Kidney (tissue), 14 donors: ENCODE data around the gene CLIC5. TPM values are rescaled to one million over a fixed set of nuclear protein-coding genes. Genes with fewer than 3 reads are reported as not detected.

Experiments used
- DNase-seq, 5 donors: peaks; one replicate each; pipeline ENCODE4 v3.0.0-alpha.2; 2013 to 2020
- FAIRE-seq: peaks from 2 replicates; lab custom pipeline; 2012; peaks lifted over from hg19 to GRCh38; lab: Jason Lieb, UNC
- H3K27ac ChIP-seq, 2 donors: one replicate each; pipeline ENCODE4 v1.7.0; 2013; ENCODE audit warnings: low read depth in 2 of 2, low read length in 2 of 2, inconsistent platforms in 1 of 2
- H3K27me3 ChIP-seq: one replicate; pipeline ENCODE4 v1.7.1; 2013; ENCODE audit warnings: low read length, inconsistent platforms; ENCODE audit not compliant: control insufficient read depth, insufficient read depth
- H3K36me3 ChIP-seq, 3 donors: one replicate each; pipeline versions ENCODE4 v1.7.0 to v1.7.1; 2013; ENCODE audit warnings: low read length in 3 of 3, control low read depth in 1 of 3, inconsistent platforms in 1 of 3; ENCODE audit not compliant: insufficient read depth in 3 of 3, control insufficient read depth in 2 of 3
- H3K4me1 ChIP-seq, 3 donors: one replicate each; pipeline versions ENCODE4 v1.7.0 to v1.7.1; 2013; ENCODE audit warnings: low read length in 3 of 3, inconsistent platforms in 1 of 3, low read depth in 1 of 3; ENCODE audit not compliant: control insufficient read depth in 2 of 3, insufficient read depth in 2 of 3
- H3K4me3 ChIP-seq, 3 donors: one replicate each; pipeline versions ENCODE4 v1.7.0 to v1.8.1; 2013; ENCODE audit warnings: low read length in 3 of 3, control low read depth in 1 of 3, inconsistent platforms in 1 of 3
- H3K9ac ChIP-seq, 3 donors: one replicate each; pipeline versions ENCODE4 v1.7.0 to v1.7.1; 2013; ENCODE audit warnings: low read length in 3 of 3, control low read depth in 1 of 3, inconsistent platforms in 1 of 3
- H3K9me3 ChIP-seq, 3 donors: one replicate each; pipeline versions ENCODE4 v1.7.0 to v1.7.1; 2013; ENCODE audit warnings: low read length in 3 of 3, control low read depth in 1 of 3, inconsistent platforms in 1 of 3; ENCODE audit not compliant: control insufficient read depth in 2 of 3, insufficient read depth in 1 of 3
- CTCF ChIP-seq: IDR thresholded peaks from 3 replicates; pipeline ENCODE4 v1.5.1; 2012; ENCODE audit warnings: mild to moderate bottlenecking, moderate library complexity, borderline replicate concordance; ENCODE audit not compliant: insufficient read depth; ENCODE audit errors: extremely low read depth
- intact Hi-C: fragments of 100-400 bp; cut with DNase I; formaldehyde crosslinking; loops from one replicate; pipeline ENCODE4 v1.11.1; 2022
- polyA plus RNA-seq: library from polyadenylated mRNA; stranded (reverse); fragments of 350-450 nt; fragmentation: Illumina TruSeq; extraction: RNeasy Lipid Tissue Mini Kit (QIAGEN cat#74804); gene quantifications from one replicate; pipeline ENCODE4 v1.2.3, GENCODE V29; 2014; ENCODE audit warnings: low read depth, low replicate concordance; ENCODE audit not compliant: insufficient read depth
- total RNA-seq: library from RNA; stranded (reverse); fragmentation: NEBNext Ultra II Directional; extraction: Animal tissue kit (Norgen Biotek cat#: 25700); gene quantifications from one replicate; pipeline ENCODE4 v1.2.1, GENCODE V29; 2021
- donor health status: control.
- donor health status: control.
- donor health status: control.
- donor health status: control.
- donor health status: control.
- donor health status: DM: yes; HTN: yes; CAD: no.
- donor health status: Normal renal cell carcinoma (clear cell type).

The CLIC5 gene
- total and polyA plus RNA-seq, 2 donors from 2014 or later = 7.4 to 54.3 TPM

DNA sequence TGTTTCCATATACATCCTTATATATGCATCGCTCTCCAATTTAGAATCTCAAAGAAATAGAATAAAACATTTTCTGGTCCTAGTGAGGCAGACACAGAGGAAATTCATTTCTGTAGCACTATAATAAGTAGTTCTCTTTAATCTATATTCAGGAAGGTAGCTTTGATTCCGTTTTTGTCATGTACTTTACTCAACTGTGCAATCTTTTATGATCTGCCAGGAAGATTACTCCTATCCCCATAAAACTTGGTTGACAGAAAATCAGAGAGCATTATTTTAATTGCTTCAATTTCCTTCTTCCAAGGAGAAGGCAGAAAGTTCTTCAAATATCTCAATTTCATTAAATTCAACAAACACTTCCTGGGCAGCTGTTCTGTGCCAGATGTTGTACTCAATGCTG, 10.6 kb upstream of the CLIC5 start:
- Histone ChIP-seq H3K27me3 (no peaks in the 10 kb centered on the region), H3K27ac (no peak overlapping the region), H3K36me3 (no peaks in the 10 kb centered on the region), H3K9ac (no peak overlapping the region), H3K9me3 (no peaks in the 10 kb centered on the region), H3K4me3 (no peak overlapping the region), H3K4me1 (no peaks in the 10 kb centered on the region)
- TF ChIP-seq CTCF = no peak
- FAIRE-seq = no peak
- DNase-seq = no peak
- intact Hi-C loops = no loop called here

- H3K4me1 ChIP-seq = no peaks in the 10 kb centered on the region
- no peak for TF ChIP-seq CTCF
- no peaks in the 10 kb centered on the region for H3K9me3 ChIP-seq
- intact Hi-C loops = no loop called here
- H3K27me3 ChIP-seq = no peaks in the 10 kb centered on the region
- DNase-seq (no peak), FAIRE-seq (no peak)
- H3K9ac ChIP-seq = no peak overlapping the region
- H3K4me3 ChIP-seq = no peak overlapping the region
- H3K36me3 ChIP-seq = no peaks in the 10 kb centered on the region
- H3K27ac ChIP-seq = no peak overlapping the region
Observed at GRCh38 chr6:46025573-46025972, 9.9 kb upstream of the CLIC5 start.

GRCh38 chr6:46024124-46024769, 8.6 kb upstream of the CLIC5 start:
- no peaks in the 10 kb centered on the region for H3K36me3 ChIP-seq
- no peak overlapping the region for H3K4me3 ChIP-seq
- H3K9me3 ChIP-seq = no peaks in the 10 kb centered on the region
- no peak overlapping the region for H3K9ac ChIP-seq
- H3K27me3 ChIP-seq = no peaks in the 10 kb centered on the region
- intact Hi-C loops = no loop called here
- H3K27ac ChIP-seq = no peak overlapping the region
- FAIRE-seq = no peak
- no peaks in the 10 kb centered on the region for H3K4me1 ChIP-seq
- TF ChIP-seq CTCF = no peak
- no peak for DNase-seq
